ENCODE measurements around the gene ALG2.

- TF ChIP-seq CTCF (IDR thresholded peaks at IDR 0.05) (no peak), POLR2A (IDR thresholded peaks at IDR 0.05) (no peak)
These were observed 51.6 kb downstream of the ALG2 start for GRCh38 chr9:99169982-99170761.
